Chondrocyte (in vitro differentiated cells): ENCODE measurements around the gene GPR141. TPM values are rescaled to one million over a fixed set of nuclear protein-coding genes. Genes with fewer than 3 reads are reported as not detected.

Experiments used
- DNase-seq: peaks from one replicate; pipeline ENCODE4 v3.0.0; 2021; ENCODE audit warnings: mixed read lengths, low spot score
- H3K27ac Mint-ChIP-seq: one replicate; pipeline ENCODE4 v1.8.0; 2021; ENCODE audit warnings: mild to moderate bottlenecking, moderate library complexity, mixed read lengths; ENCODE audit not compliant: unreplicated experiment
- H3K27me3 Mint-ChIP-seq: 2 replicates; pipeline ENCODE4 v1.8.0; 2021; ENCODE audit warnings: low read depth, mixed read lengths
- H3K36me3 Mint-ChIP-seq: 2 replicates; pipeline ENCODE4 v1.8.0; 2021; ENCODE audit warnings: low read depth, mixed read lengths
- H3K4me1 Mint-ChIP-seq: 2 replicates; pipeline ENCODE4 v1.8.0; 2021; ENCODE audit warnings: low read depth, mild to moderate bottlenecking, mixed read lengths
- H3K4me3 Mint-ChIP-seq: one replicate; pipeline ENCODE4 v1.8.0; 2021; ENCODE audit warnings: mild to moderate bottlenecking, moderate library complexity, mixed read lengths; ENCODE audit not compliant: unreplicated experiment
- H3K9me3 Mint-ChIP-seq: 2 replicates; pipeline ENCODE4 v1.8.0; 2021; ENCODE audit warnings: low read depth, mixed read lengths
- total RNA-seq: library from RNA; stranded (reverse); gene quantifications from 3 replicates; pipeline ENCODE4 v1.2.1, GENCODE V29; 2021
- TF ChIP-seq, protein P1 (sequence below): fragments of 200-600 bp; sonication (generic); IDR thresholded peaks from 2 replicates; pipeline ENCODE4 v1.5.0; 2021; ENCODE audit warnings: antibody characterized with exemption, mild to moderate bottlenecking, moderate library complexity

Gene GPR141
- total RNA-seq, 1 donor from 2014 or later: not detected

DNA sequence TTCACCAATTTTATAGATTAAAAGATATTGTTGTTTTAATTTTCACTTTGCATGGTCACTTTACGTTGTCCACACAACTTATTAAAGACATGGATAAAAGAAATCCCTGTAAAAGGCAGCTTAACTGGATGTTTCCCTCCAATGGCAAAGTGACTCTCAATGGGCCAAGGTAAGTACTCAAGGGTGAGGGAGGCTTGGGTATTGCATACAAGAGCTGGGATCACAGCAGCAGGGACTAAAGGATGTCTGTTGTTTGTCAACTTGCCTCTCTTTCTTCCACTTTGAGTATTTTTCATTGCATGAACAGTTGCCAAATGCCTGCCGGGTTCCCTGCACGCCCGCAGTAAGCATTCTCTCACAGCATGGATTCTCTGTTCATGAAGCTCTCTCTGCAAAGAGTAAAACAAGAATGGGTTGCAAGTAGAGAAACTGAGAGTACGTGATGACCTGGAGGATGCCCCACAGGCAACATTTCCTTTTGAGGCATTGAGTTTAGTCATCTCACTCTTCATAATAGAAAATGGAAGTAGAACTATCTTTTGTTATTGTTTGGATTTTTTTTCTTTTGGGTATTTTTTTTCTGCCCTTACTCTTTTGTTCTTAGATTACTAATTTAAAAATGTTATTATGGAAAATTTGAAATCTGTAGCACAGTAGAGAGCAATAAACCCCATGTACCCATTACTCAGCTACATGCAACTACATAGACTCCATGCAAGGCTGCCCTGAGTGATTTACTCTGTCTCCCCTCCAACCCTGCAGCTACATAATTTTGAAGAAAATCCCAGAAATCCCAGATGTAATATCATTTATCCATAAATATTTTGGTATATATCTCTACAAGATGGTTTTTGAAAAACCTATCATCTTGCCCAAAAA is 26.3 kb downstream of the GPR141 start:
- no peak for DNase-seq
- Mint-ChIP-seq H3K27ac (no peak overlapping the region), H3K36me3 (no peaks in the 10 kb centered on the region), H3K4me3 (no peak overlapping the region), H3K9me3 (no peaks in the 10 kb centered on the region), H3K27me3 (peaks cover 8% of the 10 kb centered on the region), H3K4me1 (no peaks in the 10 kb centered on the region)
- TF ChIP-seq, protein P1, sequence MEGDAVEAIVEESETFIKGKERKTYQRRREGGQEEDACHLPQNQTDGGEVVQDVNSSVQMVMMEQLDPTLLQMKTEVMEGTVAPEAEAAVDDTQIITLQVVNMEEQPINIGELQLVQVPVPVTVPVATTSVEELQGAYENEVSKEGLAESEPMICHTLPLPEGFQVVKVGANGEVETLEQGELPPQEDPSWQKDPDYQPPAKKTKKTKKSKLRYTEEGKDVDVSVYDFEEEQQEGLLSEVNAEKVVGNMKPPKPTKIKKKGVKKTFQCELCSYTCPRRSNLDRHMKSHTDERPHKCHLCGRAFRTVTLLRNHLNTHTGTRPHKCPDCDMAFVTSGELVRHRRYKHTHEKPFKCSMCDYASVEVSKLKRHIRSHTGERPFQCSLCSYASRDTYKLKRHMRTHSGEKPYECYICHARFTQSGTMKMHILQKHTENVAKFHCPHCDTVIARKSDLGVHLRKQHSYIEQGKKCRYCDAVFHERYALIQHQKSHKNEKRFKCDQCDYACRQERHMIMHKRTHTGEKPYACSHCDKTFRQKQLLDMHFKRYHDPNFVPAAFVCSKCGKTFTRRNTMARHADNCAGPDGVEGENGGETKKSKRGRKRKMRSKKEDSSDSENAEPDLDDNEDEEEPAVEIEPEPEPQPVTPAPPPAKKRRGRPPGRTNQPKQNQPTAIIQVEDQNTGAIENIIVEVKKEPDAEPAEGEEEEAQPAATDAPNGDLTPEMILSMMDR: no peak

DNA sequence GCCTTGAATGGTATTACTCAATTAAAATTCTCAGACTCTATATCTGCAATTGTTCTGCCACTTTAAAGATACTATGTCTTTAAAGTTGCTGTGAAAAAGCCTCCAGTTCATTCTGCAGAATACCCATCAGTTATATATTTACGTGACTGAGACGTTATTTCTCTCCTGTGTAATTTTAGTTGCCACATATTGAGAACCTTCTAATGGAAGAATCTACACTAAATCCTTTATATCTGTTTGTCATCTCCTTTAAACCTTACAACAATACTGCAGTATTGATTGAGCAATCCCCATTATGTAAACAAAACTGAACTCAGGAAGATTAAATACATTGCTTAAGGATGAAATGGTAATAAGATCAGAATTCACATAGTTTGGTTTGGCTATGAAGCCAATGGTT is 30.0 kb downstream of the GPR141 start:
- TF ChIP-seq, protein P1: no peak
- DNase-seq: no peak
- H3K36me3 Mint-ChIP-seq: no peaks in the 10 kb centered on the region
- H3K4me1 Mint-ChIP-seq: no peaks in the 10 kb centered on the region
- H3K9me3 Mint-ChIP-seq: no peaks in the 10 kb centered on the region
- no peak overlapping the region for H3K4me3 Mint-ChIP-seq
- peaks cover 9% of the 10 kb centered on the region for H3K27me3 Mint-ChIP-seq
- no peak overlapping the region for H3K27ac Mint-ChIP-seq

DNA sequence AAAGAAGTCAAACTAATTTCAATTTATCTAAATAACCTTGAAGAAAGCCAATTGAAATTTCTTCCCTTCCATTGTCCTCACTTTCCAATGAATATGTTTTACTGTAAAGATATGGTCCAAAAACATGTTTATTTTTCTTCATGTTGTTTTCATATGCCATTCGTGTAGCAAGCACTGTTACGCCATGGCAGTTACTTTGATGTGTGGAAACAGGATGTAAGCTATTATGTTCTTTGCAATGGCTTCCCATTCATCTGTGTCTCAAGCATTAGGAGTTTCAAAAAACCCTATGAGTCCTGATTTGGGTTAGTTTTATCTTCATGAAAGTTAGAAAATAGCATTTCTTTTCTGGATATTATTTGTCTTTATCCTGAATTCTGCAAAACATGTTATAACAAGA is 31.0 kb downstream of the GPR141 start:
- Mint-ChIP-seq H3K27ac (no peak overlapping the region), H3K36me3 (no peaks in the 10 kb centered on the region), H3K4me1 (no peaks in the 10 kb centered on the region), H3K27me3 (peaks cover 9% of the 10 kb centered on the region), H3K4me3 (no peak overlapping the region), H3K9me3 (peaks cover 3% of the 10 kb centered on the region)
- TF ChIP-seq, protein P1: no peak
- no peak for DNase-seq

DNA sequence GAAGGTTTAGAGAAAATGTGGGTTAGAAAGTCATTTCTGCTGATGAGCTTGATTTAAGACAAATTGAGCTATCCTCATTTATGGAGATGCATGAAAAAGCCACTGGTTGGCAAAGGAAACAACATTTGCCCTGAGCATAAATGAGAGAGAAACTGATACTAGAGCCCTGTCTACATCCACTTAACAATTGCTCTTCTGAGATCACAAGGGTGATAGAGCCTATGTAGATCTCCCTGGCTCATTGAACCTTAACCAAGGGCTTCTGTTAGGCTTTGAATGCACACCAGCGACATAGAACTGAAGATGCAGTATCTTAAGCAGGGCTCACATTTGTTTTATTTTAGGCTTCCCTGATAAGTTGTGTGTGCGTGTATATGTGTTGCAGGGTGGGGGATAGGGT is 35.0 kb downstream of the GPR141 start:
- H3K9me3 Mint-ChIP-seq: peaks cover 3% of the 10 kb centered on the region
- H3K4me1 Mint-ChIP-seq: no peaks in the 10 kb centered on the region
- TF ChIP-seq, protein P1: no peak
- no peak overlapping the region for H3K27ac Mint-ChIP-seq
- H3K27me3 Mint-ChIP-seq: peaks cover 3% of the 10 kb centered on the region
- no peak overlapping the region for H3K4me3 Mint-ChIP-seq
- no peak for DNase-seq
- no peaks in the 10 kb centered on the region for H3K36me3 Mint-ChIP-seq

DNA sequence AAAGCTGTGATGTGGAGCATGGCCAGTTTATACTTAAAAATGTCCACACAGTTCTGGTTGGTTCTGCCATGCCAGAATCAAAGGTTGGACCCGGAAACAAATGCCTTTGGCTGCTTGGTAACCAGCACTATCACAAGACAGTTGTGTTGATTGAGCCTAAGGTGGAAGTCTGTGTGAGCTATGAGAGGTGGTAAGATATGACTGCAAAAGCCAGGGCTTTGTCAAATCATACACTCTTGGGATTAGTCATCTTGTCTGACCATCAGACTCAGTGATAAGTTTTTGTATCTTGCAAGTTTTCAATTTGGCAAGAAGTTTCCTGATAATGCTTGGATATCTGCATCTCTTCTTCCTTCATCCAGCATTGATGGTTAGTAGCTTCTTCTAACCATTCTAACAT is 35.5 kb downstream of the GPR141 start:
- no peak for DNase-seq
- Mint-ChIP-seq H3K27me3 (peaks cover 3% of the 10 kb centered on the region), H3K4me1 (no peaks in the 10 kb centered on the region), H3K36me3 (no peaks in the 10 kb centered on the region), H3K27ac (no peak overlapping the region), H3K4me3 (no peak overlapping the region), H3K9me3 (peaks cover 3% of the 10 kb centered on the region)
- TF ChIP-seq, protein P1: no peak
